Thyroid gland (tissue), 4 donors: ENCODE data around the gene SPIC. TPM values are rescaled to one million over a fixed set of nuclear protein-coding genes. Genes with fewer than 3 reads are reported as not detected.

Source experiments
- DNase-seq, 2 donors: peaks; one replicate each; pipeline ENCODE4 v3.0.0-alpha.2; 2019
- H3K27ac ChIP-seq, 3 donors: fragments of 200-600 bp; sonication (generic); 1 replicate in 2 of 3; 2 replicates in 1 of 3; pipeline ENCODE4 v1.5.1; 2016 to 2019; ENCODE audit warnings: mild to moderate bottlenecking in 1 of 3, moderate library complexity in 1 of 3
- H3K27me3 ChIP-seq: fragments of 200-600 bp; sonication (generic); one replicate; pipeline ENCODE4 v1.5.1; 2019
- H3K36me3 ChIP-seq, 2 donors: fragments of 200-600 bp; sonication (generic); one replicate each; pipeline ENCODE4 v1.5.1; 2016 to 2019
- H3K4me1 ChIP-seq, 2 donors: fragments of 200-600 bp; sonication (generic); one replicate each; pipeline ENCODE4 v1.5.1; 2017 to 2019
- H3K4me3 ChIP-seq, 3 donors: fragments of 200-600 bp; sonication (generic); replicated peaks in 1 of 3; 1 replicate in 2 of 3; 2 replicates in 1 of 3; pipeline ENCODE4 v1.5.1; 2016; ENCODE audit warnings: mild to moderate bottlenecking in 1 of 3
- H3K9me3 ChIP-seq: fragments of 200-600 bp; sonication (generic); one replicate; pipeline ENCODE4 v1.5.1; 2017
- POLR2A ChIP-seq, 2 donors: fragments of 450-650 bp; IDR thresholded peaks; one replicate each; pipeline ENCODE4 v1.6.1; 2017; ENCODE audit warnings: antibody characterized with exemption in 2 of 2, mild to moderate bottlenecking in 2 of 2, moderate library complexity in 1 of 2
- WGBS, 2 donors: methylation state at CpG; one replicate each; pipeline ENCODE4 v1.1.5; 2017; 5-methylcytosine and 5-hydroxymethylcytosine counted together
- intact Hi-C: fragments of 100-400 bp; cut with DNase I; formaldehyde crosslinking; loops from one replicate; pipeline ENCODE4 v1.15.1; 2023
- total RNA-seq, 4 donors: library from RNA; depleted of rRNA; stranded (reverse); fragments of >200 nt; gene quantifications; one replicate each; pipeline ENCODE4 v1.2.3, GENCODE V29; 2016
- TF ChIP-seq, protein P1 (sequence below), 6 experiments: fragments of 200-600 bp in 3 of 6; fragments of 450-650 bp in 3 of 6; sonication (generic) in 3 of 6; IDR thresholded peaks; one replicate each; pipeline ENCODE4 v1.5.1; 2016 to 2019; ENCODE audit warnings: antibody characterized with exemption in 6 of 6, mild to moderate bottlenecking in 2 of 6, inconsistent platforms in 1 of 6, moderate library complexity in 1 of 6

SPIC gene
- total RNA-seq, 4 donors from 2014 or later: not detected

DNA sequence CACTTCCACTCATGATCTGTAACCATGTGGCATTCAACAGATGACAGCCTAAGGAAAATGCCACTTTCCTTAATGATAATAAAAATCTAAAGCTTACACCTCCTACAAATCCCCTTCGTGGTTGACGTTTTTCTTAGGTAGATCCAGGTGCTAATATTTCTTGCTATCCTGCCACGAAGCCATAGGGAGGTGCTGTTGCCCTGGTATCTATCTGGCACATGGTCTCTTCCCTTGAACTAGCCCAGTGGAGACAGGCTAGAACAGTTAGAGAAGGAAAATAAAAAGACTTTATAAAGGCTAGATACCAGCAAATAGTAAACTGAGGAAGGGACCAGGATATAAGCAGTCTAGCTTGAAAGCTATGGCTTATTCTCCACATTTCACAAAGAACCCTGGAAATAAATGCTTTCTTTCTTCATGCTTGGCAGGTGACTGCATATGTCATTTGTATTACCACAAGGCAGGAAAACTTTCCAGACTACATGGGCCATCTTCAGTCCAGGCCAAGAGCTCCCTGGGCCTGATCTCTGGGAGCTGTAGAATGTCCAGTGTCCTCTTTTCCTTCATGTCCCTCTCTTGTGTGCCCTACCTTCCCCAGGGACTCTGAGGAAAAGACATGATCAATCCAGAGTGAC, 15.3 kb downstream of the SPIC start:
- Histone ChIP-seq H3K4me1 (no peaks in the 10 kb centered on the region), H3K27ac (no peak overlapping the region), H3K36me3 (no peaks in the 10 kb centered on the region), H3K9me3 (no peaks in the 10 kb centered on the region), H3K4me3 (no peak overlapping the region), H3K27me3 (no peaks in the 10 kb centered on the region)
- peak; percentile 3 to 4 for DNase-seq
- WGBS, 2 donors: 7 to 12% methylated on average over 3 of the region's 3 CpGs
- intact Hi-C loops: no loop called here
- no peak for TF ChIP-seq POLR2A (IDR thresholded peaks at IDR 0.05)
- TF ChIP-seq, protein P1, sequence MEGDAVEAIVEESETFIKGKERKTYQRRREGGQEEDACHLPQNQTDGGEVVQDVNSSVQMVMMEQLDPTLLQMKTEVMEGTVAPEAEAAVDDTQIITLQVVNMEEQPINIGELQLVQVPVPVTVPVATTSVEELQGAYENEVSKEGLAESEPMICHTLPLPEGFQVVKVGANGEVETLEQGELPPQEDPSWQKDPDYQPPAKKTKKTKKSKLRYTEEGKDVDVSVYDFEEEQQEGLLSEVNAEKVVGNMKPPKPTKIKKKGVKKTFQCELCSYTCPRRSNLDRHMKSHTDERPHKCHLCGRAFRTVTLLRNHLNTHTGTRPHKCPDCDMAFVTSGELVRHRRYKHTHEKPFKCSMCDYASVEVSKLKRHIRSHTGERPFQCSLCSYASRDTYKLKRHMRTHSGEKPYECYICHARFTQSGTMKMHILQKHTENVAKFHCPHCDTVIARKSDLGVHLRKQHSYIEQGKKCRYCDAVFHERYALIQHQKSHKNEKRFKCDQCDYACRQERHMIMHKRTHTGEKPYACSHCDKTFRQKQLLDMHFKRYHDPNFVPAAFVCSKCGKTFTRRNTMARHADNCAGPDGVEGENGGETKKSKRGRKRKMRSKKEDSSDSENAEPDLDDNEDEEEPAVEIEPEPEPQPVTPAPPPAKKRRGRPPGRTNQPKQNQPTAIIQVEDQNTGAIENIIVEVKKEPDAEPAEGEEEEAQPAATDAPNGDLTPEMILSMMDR (IDR thresholded peaks at IDR 0.05): peak in 4 of 6 experiments; percentile 20 to 38 (median 30)

DNA sequence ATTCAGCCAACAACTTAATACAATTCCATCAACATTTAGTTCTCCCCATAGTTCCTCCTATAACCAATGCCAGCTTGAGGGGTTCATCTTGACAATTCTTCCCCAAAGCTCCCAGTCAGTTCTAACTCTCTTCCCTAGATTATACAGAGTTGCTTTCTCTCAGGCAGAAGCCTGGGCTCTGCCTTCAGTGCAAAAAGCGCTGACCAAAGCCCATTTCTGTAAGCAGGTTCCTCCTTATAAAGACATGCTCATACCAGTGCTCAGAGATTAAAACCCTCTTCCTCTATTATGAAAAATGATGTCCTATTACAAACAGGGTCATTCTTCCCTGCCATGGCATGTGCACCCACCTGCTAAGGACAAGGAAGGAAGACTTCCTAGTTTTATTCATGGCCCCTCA, 16.2 kb downstream of the SPIC start:
- WGBS, 2 donors: 84 to 93% methylated on average over 1 of the region's 1 CpG
- no peaks in the 10 kb centered on the region for H3K4me1 ChIP-seq
- H3K27me3 ChIP-seq: no peaks in the 10 kb centered on the region
- H3K9me3 ChIP-seq: no peaks in the 10 kb centered on the region
- no peaks in the 10 kb centered on the region for H3K36me3 ChIP-seq
- intact Hi-C loops: no loop called here
- H3K27ac ChIP-seq: no peak overlapping the region
- no peak for TF ChIP-seq POLR2A (IDR thresholded peaks at IDR 0.05)
- TF ChIP-seq, protein P1 (IDR thresholded peaks at IDR 0.05): no peak
- no peak for DNase-seq
- H3K4me3 ChIP-seq: no peak overlapping the region

- H3K9me3 ChIP-seq: no peaks in the 10 kb centered on the region
- intact Hi-C loops: no loop called here
- no peaks in the 10 kb centered on the region for H3K27me3 ChIP-seq
- H3K4me3 ChIP-seq: no peak overlapping the region
- no peaks in the 10 kb centered on the region for H3K4me1 ChIP-seq
- no peaks in the 10 kb centered on the region for H3K36me3 ChIP-seq
- TF ChIP-seq POLR2A (IDR thresholded peaks at IDR 0.05): no peak
- TF ChIP-seq, protein P1 (IDR thresholded peaks at IDR 0.05): no peak
- DNase-seq: no peak
- no peak overlapping the region for H3K27ac ChIP-seq
- WGBS, 2 donors: 80% methylated on average over 1 of the region's 1 CpG
These were observed 18.4 kb downstream of the SPIC start for GRCh38 chr12:101493556-101493955.

GRCh38 chr12:101498252-101498651, 23.1 kb downstream of the SPIC start:
- Histone ChIP-seq H3K4me3 (no peak overlapping the region), H3K27ac (no peak overlapping the region), H3K36me3 (no peaks in the 10 kb centered on the region), H3K4me1 (peaks cover 0 to 8% of the 10 kb centered on the region in 2 donors), H3K9me3 (no peaks in the 10 kb centered on the region), H3K27me3 (no peaks in the 10 kb centered on the region)
- no peak for DNase-seq
- intact Hi-C loops: no loop called here
- WGBS, 2 donors: 80 to 83% methylated on average over 3 of the region's 3 CpGs
- TF ChIP-seq POLR2A (IDR thresholded peaks at IDR 0.05): no peak
- TF ChIP-seq, protein P1 (IDR thresholded peaks at IDR 0.05): no peak

GRCh38 chr12:101501410-101501995, 26.4 kb downstream of the SPIC start:
- 34 to 40% methylated on average over 4 of the region's 4 CpGs for WGBS, 2 donors
- Histone ChIP-seq H3K36me3 (no peaks in the 10 kb centered on the region), H3K4me1 (peaks cover 0 to 8% of the 10 kb centered on the region in 2 donors), H3K4me3 (no peak overlapping the region), H3K27ac (no peak overlapping the region), H3K9me3 (no peaks in the 10 kb centered on the region), H3K27me3 (no peaks in the 10 kb centered on the region)
- no peak for DNase-seq
- intact Hi-C loops: no loop called here
- TF ChIP-seq POLR2A (IDR thresholded peaks at IDR 0.05): no peak
- TF ChIP-seq, protein P1 (IDR thresholded peaks at IDR 0.05): no peak
